Effector memory CD8-positive, alpha-beta T cell (primary cell): ENCODE results near the gene SDHAF4.
A peak's percentile ranks its signal among the peaks of the same experiment; 100 is the strongest.
"Not testable (repeated sequence)": the region's sequence is repeated elsewhere in the genome, so short reads cannot be mapped to it uniquely, and the experiment has no call there.

Experiments
- ATAC-seq: fragments of 150-1000 bp; cut with Tn5 transposase; replicated peaks from 2 replicates; pipeline ENCODE4 v1.10.0; 2021; ENCODE audit warnings: mild to moderate bottlenecking, moderate library complexity
- DNase-seq, 3 experiments: peaks; one replicate each; pipeline ENCODE4 v3.0.0; 2021
- H3K27ac Mint-ChIP-seq, 2 donors: one replicate each; pipeline ENCODE4 v1.8.0; 2022; ENCODE audit warnings: mild to moderate bottlenecking in 2 of 2, mixed read lengths in 2 of 2, moderate library complexity in 2 of 2
- H3K27me3 Mint-ChIP-seq, 2 donors: one replicate each; pipeline ENCODE4 v1.8.0; 2022; ENCODE audit warnings: mixed read lengths in 2 of 2
- H3K36me3 Mint-ChIP-seq: one replicate; pipeline ENCODE4 v1.8.0; 2022; ENCODE audit warnings: mild to moderate bottlenecking, moderate library complexity, mixed read lengths; ENCODE audit not compliant: insufficient read depth
- H3K4me1 Mint-ChIP-seq, 2 donors: one replicate each; pipeline ENCODE4 v1.8.0; 2022; ENCODE audit warnings: low read depth in 2 of 2, mixed read lengths in 2 of 2
- H3K4me3 Mint-ChIP-seq, 2 donors: one replicate each; pipeline ENCODE4 v1.8.0; 2022; ENCODE audit warnings: mild to moderate bottlenecking in 2 of 2, mixed read lengths in 2 of 2, moderate library complexity in 2 of 2
- H3K9me3 Mint-ChIP-seq, 2 donors: one replicate each; pipeline ENCODE4 v1.8.0; 2022; ENCODE audit warnings: mixed read lengths in 2 of 2
- total RNA-seq, 9 experiments: gene quantifications; one replicate each; lab custom pipeline; 2026; lab: John Stamatoyannopoulos, UW

Gene SDHAF4
- total RNA-seq, result 2.4 to 8.7 (median 3.4) reads per million in 9 experiments

DNA sequence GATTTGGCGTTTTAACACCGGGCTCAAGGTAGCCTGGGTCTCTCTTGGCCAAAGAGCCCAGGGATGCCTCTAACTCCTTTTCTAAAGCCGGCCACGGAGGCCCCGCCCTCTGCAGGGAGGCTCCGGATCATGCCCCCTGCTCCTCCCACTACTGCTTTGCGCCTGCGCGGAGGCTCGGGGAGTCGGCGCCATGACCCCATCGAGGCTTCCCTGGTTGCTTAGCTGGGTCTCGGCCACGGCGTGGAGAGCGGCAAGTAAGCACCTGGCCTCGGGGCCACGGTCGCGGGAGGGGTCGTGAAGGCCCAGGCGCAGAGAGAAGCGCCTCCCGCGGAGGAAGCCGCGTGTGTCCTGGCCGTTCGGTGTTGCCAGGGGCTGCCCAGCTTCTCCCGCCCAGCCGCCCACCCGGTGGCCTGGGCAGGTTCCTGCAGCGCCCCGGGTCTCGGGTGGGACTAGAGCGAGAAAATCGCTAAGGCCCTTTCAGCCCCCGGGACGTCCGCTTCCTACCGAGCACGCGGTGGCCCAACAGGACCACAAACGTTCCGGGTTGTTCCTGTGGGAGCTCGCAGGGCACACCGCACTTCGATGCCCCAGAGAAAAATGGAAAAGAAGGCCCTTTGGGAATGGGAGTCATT, at the start of gene SDHAF4:
SDHAF4 (plus strand) TSS at position 180 of the 632 bp plus-strand sequence; CDS start at position 191, 11 bp downstream.
- peak within 1 kb of the TSS; percentile 84 to 88 for H3K4me3 Mint-ChIP-seq
- peaks cover 3% of the 10 kb centered on the region for H3K36me3 Mint-ChIP-seq
- peak within 1 kb of the TSS; percentile 86 to 90 for H3K27ac Mint-ChIP-seq
- H3K27me3 Mint-ChIP-seq, result no peaks in the 10 kb centered on the region
- ATAC-seq (peak; percentile 98), DNase-seq (peak; percentile 94 to 95 (median 95))
- H3K9me3 Mint-ChIP-seq, result no peaks in the 10 kb centered on the region
- peaks cover 9 to 14% of the 10 kb centered on the region in 2 donors for H3K4me1 Mint-ChIP-seq

DNA sequence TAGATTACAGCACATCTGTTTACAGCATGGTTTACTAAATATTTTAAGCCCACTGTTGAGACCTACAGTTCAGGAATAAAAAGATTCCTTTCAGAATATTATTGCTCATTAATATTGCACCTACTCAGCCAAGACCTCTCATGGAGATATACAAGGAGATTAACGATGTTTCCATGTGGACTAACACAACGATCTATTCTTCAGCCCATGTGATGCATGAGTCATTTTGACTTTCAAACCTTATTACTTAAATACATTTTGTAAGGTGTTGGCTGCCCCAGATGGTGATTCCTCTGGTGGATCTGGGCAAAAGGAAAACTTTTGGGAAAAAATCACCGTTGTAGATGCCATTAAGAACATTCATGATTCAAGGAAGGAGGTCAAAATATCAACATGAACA, 48.0 kb upstream of the SDHAF4 start:
- Mint-ChIP-seq H3K27me3 (no peaks in the 10 kb centered on the region), H3K9me3 (no peaks in the 10 kb centered on the region), H3K4me1 (no peaks in the 10 kb centered on the region), H3K36me3 (no peaks in the 10 kb centered on the region), H3K4me3 (no peak overlapping the region), H3K27ac (no peak overlapping the region)
- no peak for ATAC-seq
- DNase-seq, result no peak

DNA sequence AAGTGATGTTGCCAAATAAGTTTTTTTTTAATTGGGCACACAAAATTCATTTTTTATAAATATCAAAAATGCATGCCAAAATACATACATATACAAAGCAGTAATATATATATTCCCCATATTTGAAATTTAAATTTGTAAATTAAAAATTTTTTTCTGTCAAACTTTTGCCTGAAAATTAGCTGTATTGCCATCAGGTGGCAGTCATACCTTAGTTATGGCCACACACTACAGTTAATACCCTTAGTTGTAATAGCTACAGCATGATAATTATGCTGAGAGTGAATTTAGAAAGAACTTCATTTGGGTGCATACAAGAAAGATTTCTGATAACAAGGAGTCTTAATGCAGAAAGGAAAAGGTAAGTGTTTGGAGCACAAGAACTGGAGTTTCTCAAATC, 46.2 kb upstream of the SDHAF4 start:
- H3K36me3 Mint-ChIP-seq, result no peaks in the 10 kb centered on the region
- no peaks in the 10 kb centered on the region for H3K9me3 Mint-ChIP-seq
- H3K4me3 Mint-ChIP-seq, result no peak overlapping the region
- H3K27ac Mint-ChIP-seq, result no peak overlapping the region
- H3K4me1 Mint-ChIP-seq, result no peaks in the 10 kb centered on the region
- DNase-seq (peak in 1 of 3 experiments; percentile 2), ATAC-seq (peak; percentile 36)
- no peaks in the 10 kb centered on the region for H3K27me3 Mint-ChIP-seq

DNA sequence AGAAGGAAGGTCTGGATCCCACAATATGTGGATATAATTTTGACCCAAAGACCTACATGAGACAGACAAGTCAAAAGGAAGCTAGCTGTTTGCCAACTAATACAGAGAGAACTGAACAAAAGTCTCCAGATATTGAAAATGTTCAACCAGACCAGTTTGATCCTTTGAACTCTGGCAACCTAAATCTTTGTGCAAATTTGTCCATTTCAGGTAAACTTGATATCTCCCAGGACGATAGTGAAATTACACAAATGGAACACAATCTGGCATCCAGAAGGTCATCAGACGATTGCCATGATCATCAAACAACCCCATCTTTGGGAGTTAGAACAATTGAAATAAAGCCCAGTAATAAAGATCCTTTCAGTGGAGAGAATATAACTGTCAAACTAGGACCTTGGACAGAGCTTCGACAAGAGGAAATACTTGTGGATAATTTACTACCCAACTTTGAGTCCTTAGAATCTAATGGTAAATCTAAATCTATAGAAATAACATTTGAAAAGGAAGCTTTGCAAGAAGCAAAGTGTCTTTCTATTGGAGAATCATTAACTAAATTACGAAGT, 41.9 kb upstream of the SDHAF4 start:
- Mint-ChIP-seq H3K27me3 (no peaks in the 10 kb centered on the region), H3K27ac (no peak overlapping the region), H3K9me3 (no peaks in the 10 kb centered on the region), H3K4me3 (no peak overlapping the region), H3K36me3 (no peaks in the 10 kb centered on the region), H3K4me1 (no peaks in the 10 kb centered on the region)
- ATAC-seq (no peak), DNase-seq (no peak)

DNA sequence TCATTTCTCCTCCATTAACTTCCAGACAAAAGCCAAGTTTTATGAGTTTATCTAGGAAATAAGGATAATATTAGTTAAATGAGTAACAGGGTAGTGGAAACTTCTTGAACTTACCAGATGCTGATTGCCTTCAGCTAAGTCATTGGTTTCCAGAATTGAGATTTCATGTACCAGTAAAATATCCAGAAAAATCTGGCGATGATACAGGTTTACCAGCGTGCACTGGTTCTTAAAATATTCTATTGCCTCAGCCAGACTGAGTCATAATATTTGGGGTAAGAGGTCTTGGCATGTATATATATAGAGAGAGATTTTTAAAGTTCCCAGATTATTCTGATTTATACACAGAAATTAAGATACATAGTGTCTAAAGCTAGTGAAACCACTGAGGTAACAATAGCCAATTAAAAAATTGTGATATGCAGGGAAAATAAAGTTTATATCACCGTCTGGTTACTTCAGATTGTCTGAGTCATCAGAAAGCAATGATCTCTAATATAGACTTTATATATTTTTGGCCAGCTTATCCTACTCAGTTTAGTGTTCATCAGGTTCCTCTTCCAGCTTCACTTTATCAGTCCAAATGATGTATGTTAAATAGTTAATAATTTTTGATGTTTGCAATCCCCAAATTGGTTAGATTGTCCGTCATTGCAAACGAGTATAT, 39.5 kb upstream of the SDHAF4 start:
- DNase-seq, result no peak
- H3K4me3 Mint-ChIP-seq, result no peak overlapping the region
- H3K27me3 Mint-ChIP-seq, result no peaks in the 10 kb centered on the region
- no peaks in the 10 kb centered on the region for H3K36me3 Mint-ChIP-seq
- H3K27ac Mint-ChIP-seq, result no peak overlapping the region
- no peaks in the 10 kb centered on the region for H3K9me3 Mint-ChIP-seq
- ATAC-seq, result no peak
- H3K4me1 Mint-ChIP-seq, result no peaks in the 10 kb centered on the region

DNA sequence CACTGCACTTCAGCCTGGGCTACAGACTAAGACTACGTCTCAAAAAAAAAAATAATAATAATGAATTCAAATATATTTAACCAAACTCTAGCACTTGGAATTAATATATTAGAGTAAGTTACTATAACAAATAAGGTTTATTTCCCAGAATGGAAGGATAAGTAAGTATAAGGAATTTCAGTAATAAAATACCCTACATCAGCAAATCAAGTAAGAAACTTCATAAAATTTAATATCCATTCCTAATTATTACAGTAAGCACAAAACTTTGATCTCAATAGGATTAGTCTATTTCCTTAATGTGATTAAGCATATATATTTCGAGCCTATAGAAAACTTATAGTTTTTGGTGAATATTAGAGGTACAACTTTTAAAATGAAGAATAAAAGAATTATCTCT, 36.7 kb upstream of the SDHAF4 start:
- Mint-ChIP-seq H3K9me3 (no peaks in the 10 kb centered on the region), H3K4me1 (no peaks in the 10 kb centered on the region), H3K36me3 (peaks cover 6% of the 10 kb centered on the region), H3K4me3 (no peak overlapping the region), H3K27me3 (no peaks in the 10 kb centered on the region), H3K27ac (no peak overlapping the region)
- DNase-seq (no peak), ATAC-seq (no peak)

DNA sequence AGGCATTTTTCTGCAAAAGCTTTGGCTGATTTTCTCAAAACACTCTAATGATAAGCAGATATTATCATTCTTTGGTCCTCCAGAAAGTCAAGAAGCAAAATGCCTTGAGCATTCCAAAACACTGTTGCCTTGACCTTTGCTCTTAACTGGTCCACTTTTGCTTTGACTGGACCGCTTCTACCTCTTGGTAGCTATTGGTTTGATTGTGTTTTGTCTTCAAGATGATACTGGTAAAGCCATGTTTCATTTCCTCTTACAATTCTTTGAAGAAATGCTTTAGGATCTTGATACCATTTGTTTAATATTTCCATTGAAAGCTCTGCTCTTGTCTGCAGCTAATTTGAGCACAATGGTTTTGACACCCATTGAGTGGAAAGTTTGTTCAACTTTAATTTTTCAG, 35.6 kb upstream of the SDHAF4 start:
- no peak for ATAC-seq
- H3K36me3 Mint-ChIP-seq, result peaks cover 6% of the 10 kb centered on the region
- H3K27me3 Mint-ChIP-seq, result no peaks in the 10 kb centered on the region
- DNase-seq, result no peak
- H3K27ac Mint-ChIP-seq, result no peak overlapping the region
- no peaks in the 10 kb centered on the region for H3K4me1 Mint-ChIP-seq
- H3K9me3 Mint-ChIP-seq, result no peaks in the 10 kb centered on the region
- no peak overlapping the region for H3K4me3 Mint-ChIP-seq

DNA sequence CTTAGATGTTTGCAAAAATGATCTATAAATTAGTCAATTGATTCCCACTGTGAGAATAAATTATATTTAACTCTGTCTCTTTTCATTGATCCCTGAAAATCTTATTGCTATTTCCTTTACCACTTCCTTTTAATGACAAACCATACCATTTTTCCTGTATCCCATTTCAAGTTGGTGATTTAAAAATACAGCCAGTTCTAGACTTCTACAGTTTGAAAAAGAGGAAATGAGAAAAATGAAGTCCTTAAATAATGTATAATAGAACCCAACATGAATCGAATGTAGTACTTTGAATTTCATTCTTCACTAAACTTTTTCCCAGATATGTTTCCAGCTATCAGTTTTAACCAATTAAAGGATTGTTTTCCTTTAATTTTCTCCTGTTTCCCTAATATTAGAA, 29.5 kb upstream of the SDHAF4 start:
- Mint-ChIP-seq H3K36me3 (peaks cover 6% of the 10 kb centered on the region), H3K27ac (no peak overlapping the region), H3K27me3 (no peaks in the 10 kb centered on the region), H3K9me3 (no peaks in the 10 kb centered on the region), H3K4me3 (no peak overlapping the region), H3K4me1 (no peaks in the 10 kb centered on the region)
- ATAC-seq (no peak), DNase-seq (no peak)

DNA sequence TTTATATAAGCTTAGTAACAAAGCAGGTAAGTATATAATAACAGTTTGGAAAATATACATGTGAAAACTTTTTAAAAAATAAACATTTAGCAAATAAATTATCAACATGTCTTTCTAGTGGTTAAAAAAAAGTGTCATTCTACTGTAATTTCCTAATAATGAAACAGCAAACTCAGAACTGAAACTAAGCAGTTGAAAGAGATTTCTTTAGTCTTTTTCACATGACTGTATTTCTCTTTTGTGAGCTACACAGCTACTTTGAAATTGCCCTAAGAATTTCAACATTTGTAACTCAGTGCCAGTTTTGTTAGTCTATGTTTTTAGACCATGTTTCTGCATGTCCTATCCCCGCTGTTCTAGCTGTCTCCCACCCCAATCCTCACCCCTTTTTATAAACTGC, 28.4 kb upstream of the SDHAF4 start:
- H3K27me3 Mint-ChIP-seq, result no peaks in the 10 kb centered on the region
- H3K4me1 Mint-ChIP-seq, result no peaks in the 10 kb centered on the region
- DNase-seq, result no peak
- no peak overlapping the region for H3K4me3 Mint-ChIP-seq
- no peaks in the 10 kb centered on the region for H3K9me3 Mint-ChIP-seq
- peak overlapping the region in 1 of 2 donors; percentile 21 for H3K27ac Mint-ChIP-seq
- no peak for ATAC-seq
- H3K36me3 Mint-ChIP-seq, result peaks cover 3% of the 10 kb centered on the region

DNA sequence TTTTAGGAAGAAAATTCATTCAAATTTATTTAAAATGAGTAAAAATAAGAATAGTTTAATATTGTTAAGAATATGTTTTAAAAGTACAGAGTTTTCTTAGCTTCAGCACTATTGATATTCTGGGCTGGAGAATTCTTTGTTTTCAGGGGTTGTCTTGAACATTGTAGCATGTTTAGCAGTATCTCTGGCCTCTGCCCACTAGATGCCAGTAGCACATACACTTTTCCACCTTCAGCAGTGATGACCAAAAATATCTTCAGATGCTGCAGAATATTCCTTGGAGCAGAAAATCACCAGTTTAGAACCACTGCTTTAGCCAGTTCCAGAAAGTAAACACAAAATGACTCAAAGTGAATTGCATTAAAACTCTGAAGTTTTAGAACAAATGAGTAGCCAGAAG, 19.4 kb upstream of the SDHAF4 start:
- DNase-seq, result no peak
- no peaks in the 10 kb centered on the region for H3K27me3 Mint-ChIP-seq
- H3K4me1 Mint-ChIP-seq, result no peaks in the 10 kb centered on the region
- H3K9me3 Mint-ChIP-seq, result no peaks in the 10 kb centered on the region
- ATAC-seq, result no peak
- no peaks in the 10 kb centered on the region for H3K36me3 Mint-ChIP-seq
- H3K4me3 Mint-ChIP-seq, result no peak overlapping the region
- H3K27ac Mint-ChIP-seq, result no peak overlapping the region

DNA sequence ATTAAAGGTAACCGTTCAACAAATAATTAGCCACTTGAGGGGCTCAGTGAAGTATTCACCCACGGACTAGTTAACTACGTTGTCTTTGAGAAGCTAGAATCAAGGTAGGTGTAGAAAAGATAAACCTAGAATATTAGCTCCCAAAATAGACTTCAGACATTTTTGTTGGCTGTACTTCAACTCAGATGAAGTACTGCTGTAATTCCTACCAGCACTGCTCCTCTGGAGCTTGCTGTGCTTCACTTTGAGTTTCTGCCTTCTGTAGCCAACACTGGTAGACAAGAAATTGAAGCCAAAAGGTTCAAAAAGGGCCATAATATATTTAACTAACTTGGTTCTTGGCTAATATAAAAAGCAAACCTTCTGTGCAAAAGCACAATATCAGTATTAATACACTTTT, 18.8 kb upstream of the SDHAF4 start:
- H3K9me3 Mint-ChIP-seq, result no peaks in the 10 kb centered on the region
- ATAC-seq, result no peak

DNA sequence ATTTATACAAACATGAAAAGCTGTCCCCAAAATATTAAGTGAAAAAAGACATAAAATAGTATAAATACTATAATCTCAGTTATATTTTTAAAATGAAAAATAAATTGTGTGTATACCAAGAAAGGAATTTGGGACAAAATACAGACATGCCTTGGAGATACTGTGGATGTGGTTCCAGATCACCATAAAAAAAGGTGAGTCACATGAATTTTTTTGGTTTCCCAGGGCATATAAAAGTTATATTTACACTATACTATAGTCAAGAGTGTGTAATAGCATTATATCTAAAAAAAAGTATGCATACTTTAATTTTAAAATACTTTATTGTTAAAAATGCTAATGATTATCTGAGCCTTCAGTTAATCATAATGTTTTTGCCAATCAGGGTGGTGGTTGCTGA, 17.4 kb upstream of the SDHAF4 start:
- Mint-ChIP-seq H3K4me3 (no peak overlapping the region), H3K27me3 (no peaks in the 10 kb centered on the region), H3K9me3 (no peaks in the 10 kb centered on the region), H3K27ac (no peak overlapping the region), H3K36me3 (no peaks in the 10 kb centered on the region), H3K4me1 (no peaks in the 10 kb centered on the region)
- ATAC-seq, result no peak
- no peak for DNase-seq

More for the DNA sequence above, 18.8 kb upstream of the SDHAF4 start:
- Mint-ChIP-seq H3K4me3 (no peak overlapping the region), H3K27me3 (no peaks in the 10 kb centered on the region), H3K27ac (no peak overlapping the region), H3K36me3 (no peaks in the 10 kb centered on the region), H3K4me1 (no peaks in the 10 kb centered on the region)
- no peak for DNase-seq

DNA sequence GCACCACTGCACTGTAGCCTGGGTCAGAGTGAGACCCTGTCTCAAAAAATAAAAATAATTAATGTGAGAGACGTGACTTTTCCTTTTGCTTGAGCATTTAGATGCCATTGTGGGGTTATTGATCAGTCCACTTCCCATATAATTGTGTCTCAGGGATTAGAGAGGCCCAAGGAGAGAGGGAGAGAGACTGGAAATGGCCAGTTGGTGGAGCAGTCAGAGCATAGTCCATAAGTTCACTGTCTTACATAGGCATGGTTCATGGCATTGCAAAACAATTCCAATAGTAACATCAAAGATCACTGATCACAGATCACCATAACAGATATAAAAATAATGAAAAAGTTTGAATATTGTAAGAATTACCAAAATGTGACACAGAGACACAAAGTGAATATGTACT, 15.2 kb upstream of the SDHAF4 start:
- no peaks in the 10 kb centered on the region for H3K27me3 Mint-ChIP-seq
- no peak overlapping the region for H3K27ac Mint-ChIP-seq
- DNase-seq (no peak), ATAC-seq (no peak)
- H3K9me3 Mint-ChIP-seq, result no peaks in the 10 kb centered on the region
- no peak overlapping the region for H3K4me3 Mint-ChIP-seq
- H3K4me1 Mint-ChIP-seq, result no peaks in the 10 kb centered on the region
- no peaks in the 10 kb centered on the region for H3K36me3 Mint-ChIP-seq

DNA sequence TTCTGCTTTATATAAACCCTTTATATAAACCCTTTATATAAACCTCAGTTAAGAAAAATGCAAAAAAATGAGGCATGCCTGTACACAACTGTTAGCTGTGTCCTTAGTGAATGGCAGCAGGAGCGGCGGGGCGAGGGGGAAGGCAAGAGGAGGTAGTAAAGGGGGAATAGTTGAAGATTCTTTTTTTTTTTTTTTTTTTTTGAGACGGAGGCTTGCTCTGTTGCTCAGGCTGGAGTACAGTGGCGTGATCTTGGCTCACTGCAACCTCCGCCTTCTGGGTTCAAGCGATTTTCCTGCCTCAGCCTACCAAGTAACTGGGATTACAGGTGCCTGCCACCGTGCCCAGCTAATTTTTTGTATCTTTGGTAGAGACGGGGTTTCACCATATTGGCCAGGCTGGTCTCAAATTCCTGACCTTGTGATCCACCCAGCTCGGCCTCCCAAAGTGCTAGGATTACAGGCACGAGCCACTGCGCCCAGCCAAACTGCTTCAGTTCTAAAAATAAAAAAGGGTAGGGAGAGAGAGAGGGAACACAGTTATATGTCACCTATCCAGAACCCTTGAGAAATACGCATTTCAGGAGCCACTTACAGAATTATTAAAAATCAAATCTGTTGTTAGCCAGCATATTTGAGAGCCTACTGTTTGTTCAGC, 14.3 kb upstream of the SDHAF4 start:
- not testable (repeated sequence) for H3K9me3 Mint-ChIP-seq, H3K4me3 Mint-ChIP-seq, H3K27ac Mint-ChIP-seq, H3K4me1 Mint-ChIP-seq, DNase-seq, H3K27me3 Mint-ChIP-seq, ATAC-seq, H3K36me3 Mint-ChIP-seq
